K562 (cell line): ENCODE results near the gene NOX5. TPM values are rescaled to one million over a fixed set of nuclear protein-coding genes. Genes with fewer than 3 reads are reported as not detected.

Source experiments
- DIDO1 ChIP-seq: fragments of 450-650 bp; IDR thresholded peaks from 2 replicates; pipeline ENCODE4 v1.6.1; 2016; ENCODE audit warnings: low read depth, missing biosample characterization, missing genetic modification characterization
- EGR1 ChIP-seq: fragments of 450-650 bp; conservative IDR thresholded peaks from 2 replicates; pipeline ENCODE4 v1.6.1; 2017; ENCODE audit warnings: mild to moderate bottlenecking
- HBP1 ChIP-seq: fragments of 450-650 bp; formaldehyde crosslinking; IDR thresholded peaks from 2 replicates; pipeline ENCODE4 v1.4.0; 2022; ENCODE audit warnings: missing genetic modification characterization
- HDGF ChIP-seq: fragments of 450-650 bp; IDR thresholded peaks from 2 replicates; pipeline ENCODE4 v1.6.1; 2016
- HMBOX1 ChIP-seq: sonication (generic); IDR thresholded peaks from 2 replicates; pipeline ENCODE4 v1.6.1; 2016
- KDM4B ChIP-seq, 2 experiments: fragments of 450-650 bp in 1 of 2; sonication (generic) in 1 of 2; IDR thresholded peaks; 2 replicates each; pipeline ENCODE4 v1.6.1; 2016 to 2017; ENCODE audit warnings: borderline replicate concordance in 2 of 2, antibody characterized with exemption in 1 of 2, low read depth in 1 of 2, mild to moderate bottlenecking in 1 of 2
- MAX ChIP-seq: sonication (generic); formaldehyde crosslinking; IDR thresholded peaks from 2 replicates; pipeline ENCODE4 v1.9.0; 2022; ENCODE audit warnings: mild to moderate bottlenecking, missing genetic modification reagents
- MITF ChIP-seq: IDR thresholded peaks from 2 replicates; pipeline ENCODE4 v1.6.1; 2014; ENCODE audit warnings: antibody characterized with exemption
- PHB2 ChIP-seq: fragments of 450-650 bp; IDR thresholded peaks from 2 replicates; pipeline ENCODE4 v1.6.1; 2017; ENCODE audit warnings: low read depth
- REST ChIP-seq, 2 experiments: fragments of 450-650 bp; formaldehyde crosslinking in 1 of 2; IDR thresholded peaks; 2 replicates each; pipeline versions ENCODE4 v1.4.0 to v1.6.1; 2014 to 2020; ENCODE audit warnings: mild to moderate bottlenecking in 2 of 2, borderline replicate concordance in 1 of 2, low read depth in 1 of 2
- SPI1 ChIP-seq: IDR thresholded peaks from 2 replicates; pipeline ENCODE4 v1.6.1; 2011; ENCODE audit warnings: low read depth, low read length, control low read depth, borderline replicate concordance
- STAG1 ChIP-seq: sonication (generic); formaldehyde crosslinking; IDR thresholded peaks from 2 replicates; pipeline ENCODE4 v1.5.0; 2020; ENCODE audit warnings: missing genetic modification reagents, borderline replicate concordance
- ZKSCAN1 ChIP-seq: fragments of 150-350 bp; IDR thresholded peaks from 2 replicates; pipeline ENCODE4 v1.6.1; 2016; ENCODE audit warnings: low read depth, low read length
- ZNF24 ChIP-seq: fragments of 450-650 bp; IDR thresholded peaks from 2 replicates; pipeline ENCODE4 v1.6.1; 2016
- ZNF311 ChIP-seq: fragments of 250-450 bp; sonication (Bioruptor Pico); IDR thresholded peaks from 2 replicates; pipeline ENCODE4 v1.4.0; 2020; ENCODE audit warnings: mild to moderate bottlenecking, moderate library complexity
- ZNF785 ChIP-seq: fragments of 250-450 bp; sonication (Bioruptor Pico); IDR thresholded peaks from 2 replicates; pipeline ENCODE4 v1.4.0; 2020; ENCODE audit warnings: mild to moderate bottlenecking
- polyA plus RNA-seq, 8 experiments: library from polyadenylated mRNA; depleted of rRNA in 4 of 8; stranded (reverse) in 5 of 8; unstranded in 3 of 8; fragments of >200 nt; fragmentation: Nextera tagmentation in 2 of 8; fragmentation: Illumina TruSeq in 1 of 8; extraction: Ambion mirVana in 2 of 8; extraction: Trizol in 1 of 8; gene quantifications; 2 replicates each; pipeline versions ENCODE4 v1.2.1 to v1.2.3, GENCODE V29; 2011 to 2014; ENCODE audit warnings: inconsistent platforms in 1 of 8, missing spikeins in 1 of 8
- total RNA-seq, 7 experiments: library from RNA; depleted of rRNA in 6 of 7; stranded (reverse); fragments of >200 nt in 6 of 7; fragmentation: Illumina TruSeq in 2 of 7; extraction: Trizol in 2 of 7; gene quantifications; 2 replicates each; pipeline versions ENCODE4 v1.2.1 to v1.2.3, GENCODE V29; 2011 to 2021; ENCODE audit warnings: low replicate concordance in 1 of 7

The NOX5 gene
- total and polyA plus RNA-seq, 9 of the 15 experiments (the other 6 are each of a cell fraction or from before 2014, with no cell fraction given): 0.01 TPM; not detected in 8

- peak; percentile 48 for TF ChIP-seq REST (IDR thresholded peaks at IDR 0.05; ENCODE audit: borderline replicate concordance)
- no peak for TF ChIP-seq REST (CRISPR knock-in tag; IDR thresholded peaks at IDR 0.05; ENCODE audit: low read depth)
- TF ChIP-seq ZKSCAN1: no peak
- TF ChIP-seq SPI1: no peak
- TF ChIP-seq ZNF24: no peak
- TF ChIP-seq ZNF311 (CRISPR knock-in tag): no peak
- no peak for TF ChIP-seq MAX
- TF ChIP-seq MITF: no peak
- no peak for TF ChIP-seq HDGF
- TF ChIP-seq HBP1 (CRISPR knock-in tag): no peak
- no peak for TF ChIP-seq HMBOX1
- TF ChIP-seq PHB2: no peak
- no peak for TF ChIP-seq ZNF785 (CRISPR knock-in tag)
- no peak; the same call in 1 of the 2 replicates for TF ChIP-seq STAG1
- TF ChIP-seq EGR1: no peak
- TF ChIP-seq DIDO1 (tag): no peak
- peak in 1 of 2 experiments; percentile 46; a peak in 1 of 4 replicates for TF ChIP-seq KDM4B (IDR thresholded peaks at IDR 0.05; ENCODE audit: borderline replicate concordance in 2 of 2, low read depth in 1 of 2)
These were observed 20.9 kb downstream of the NOX5 start (continued) for GRCh38 chr15:69035205-69035917.
